Measurements from ENCODE around the gene PHLDA1.

Gene PHLDA1

DNA sequence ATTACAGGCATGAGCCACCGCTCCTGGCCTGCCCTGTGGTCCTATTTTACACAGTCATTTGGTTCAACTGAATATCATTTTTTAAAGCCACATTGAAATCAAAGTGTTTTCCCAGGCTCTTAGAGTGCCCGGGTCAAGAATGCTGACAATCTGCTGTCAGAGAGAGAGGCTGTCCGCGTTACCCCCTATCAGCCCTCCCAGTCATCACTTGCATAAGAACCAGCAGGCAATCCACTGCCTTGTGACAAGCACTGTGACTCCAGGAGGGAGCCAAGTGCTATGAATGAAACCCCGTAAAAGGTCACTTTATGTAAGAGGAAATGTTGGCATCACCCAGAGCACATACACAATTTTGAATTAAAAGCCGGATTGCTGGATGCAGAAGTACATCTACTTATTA, 13.5 kb downstream of the PHLDA1 start:
- no CpG with 5 or more reads among the region's 6 CpGs for WGBS (ENCODE audit: extremely low coverage, insufficient coverage, insufficient read length)
- Histone ChIP-seq H3K4me1 (ENCODE audit: control insufficient read depth in 1 of 2, insufficient read depth in 2 of 2, low read length in 2 of 2) (peaks cover 16 to 24% of the 10 kb centered on the region in 2 experiments), H2BK12ac (ENCODE audit: low read length) (peak overlapping the region; percentile 77), H2BK120ac (ENCODE audit: insufficient read depth, low read length, poor library complexity) (peak overlapping the region; percentile 63), H3K27me3 (ENCODE audit: insufficient read depth, low read length) (no peaks in the 10 kb centered on the region), H3K9ac (ENCODE audit: low read length) (no peak overlapping the region), H3K4me3 (ENCODE audit: low read depth, low read length) (no peak overlapping the region), H2AFZ (ENCODE audit: insufficient read depth, low read length, poor library complexity) (no peak overlapping the region), H4K91ac (ENCODE audit: low read depth, low read length) (no peak overlapping the region), H2AK5ac (ENCODE audit: low read length) (no peak overlapping the region), H3K18ac (ENCODE audit: low read length) (no peak overlapping the region), H3K27ac (ENCODE audit: low read depth, low read length) (peak overlapping the region; percentile 5), H4K8ac (ENCODE audit: low read depth, low read length) (no peak overlapping the region), H3K14ac (ENCODE audit: low read length) (no peak overlapping the region), H3K79me2 (ENCODE audit: control insufficient read depth, insufficient read depth, low read length, poor library complexity) (no peaks in the 10 kb centered on the region), H3K36me3 (ENCODE audit: control insufficient read depth in 1 of 2, insufficient read depth in 2 of 2, low read length in 2 of 2) (no peaks in the 10 kb centered on the region), H3K9me3 (ENCODE audit: insufficient read depth, low read depth, low read length) (peaks cover 1% of the 10 kb centered on the region), H3K79me1 (ENCODE audit: low read length) (peaks cover 20% of the 10 kb centered on the region), H3K23ac (ENCODE audit: low read length) (no peak overlapping the region), H4K12ac (ENCODE audit: low read depth, low read length) (no peak overlapping the region), H3K4ac (ENCODE audit: low read depth, low read length) (no peak overlapping the region), H3K4me2 (ENCODE audit: low read length) (no peak overlapping the region), H2BK5ac (ENCODE audit: low read depth, low read length, poor library complexity) (no peak overlapping the region)
- DNase-seq, result peak; percentile 68 to 77

DNA sequence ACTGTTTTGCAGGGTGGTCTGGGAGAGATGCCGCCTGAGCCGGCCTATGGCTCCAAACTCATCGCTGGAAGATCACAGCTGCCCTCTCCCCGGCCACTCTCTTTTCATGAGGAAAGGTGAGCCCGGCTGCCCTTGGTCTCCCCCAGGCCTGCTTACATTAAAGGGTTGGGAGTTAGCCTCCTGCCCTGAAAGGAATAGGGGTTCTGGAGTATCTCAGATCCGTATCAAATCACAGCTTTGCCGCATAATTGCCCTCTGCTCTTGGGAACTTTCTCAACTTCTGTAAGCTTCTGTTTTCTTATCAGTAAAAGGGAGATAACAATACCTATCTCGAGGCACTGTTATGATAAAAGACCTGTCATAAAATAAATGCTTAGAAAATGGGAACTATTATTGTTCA, 17.6 kb downstream of the PHLDA1 start:
- Histone ChIP-seq H3K4me2 (ENCODE audit: low read length) (peak overlapping the region; percentile 21), H3K27ac (ENCODE audit: low read depth, low read length) (no peak overlapping the region), H3K4me1 (ENCODE audit: control insufficient read depth in 1 of 2, insufficient read depth in 2 of 2, low read length in 2 of 2) (peaks cover 15 to 30% of the 10 kb centered on the region in 2 experiments), H4K91ac (ENCODE audit: low read depth, low read length) (no peak overlapping the region), H2BK120ac (ENCODE audit: insufficient read depth, low read length, poor library complexity) (no peak overlapping the region), H3K9ac (ENCODE audit: low read length) (no peak overlapping the region), H4K12ac (ENCODE audit: low read depth, low read length) (no peak overlapping the region), H3K79me2 (ENCODE audit: control insufficient read depth, insufficient read depth, low read length, poor library complexity) (no peaks in the 10 kb centered on the region), H2BK5ac (ENCODE audit: low read depth, low read length, poor library complexity) (no peak overlapping the region), H3K4ac (ENCODE audit: low read depth, low read length) (no peak overlapping the region), H3K79me1 (ENCODE audit: low read length) (peaks cover 21% of the 10 kb centered on the region), H3K9me3 (ENCODE audit: insufficient read depth, low read depth, low read length) (peaks cover 1% of the 10 kb centered on the region), H2AK5ac (ENCODE audit: low read length) (no peak overlapping the region), H4K8ac (ENCODE audit: low read depth, low read length) (no peak overlapping the region), H2AFZ (ENCODE audit: insufficient read depth, low read length, poor library complexity) (no peak overlapping the region), H3K4me3 (ENCODE audit: low read depth, low read length) (no peak overlapping the region), H2BK12ac (ENCODE audit: low read length) (no peak overlapping the region), H3K36me3 (ENCODE audit: control insufficient read depth in 1 of 2, insufficient read depth in 2 of 2, low read length in 2 of 2) (no peaks in the 10 kb centered on the region), H3K18ac (ENCODE audit: low read length) (no peak overlapping the region), H3K23ac (ENCODE audit: low read length) (no peak overlapping the region), H3K27me3 (ENCODE audit: insufficient read depth, low read length) (no peaks in the 10 kb centered on the region), H3K14ac (ENCODE audit: low read length) (no peak overlapping the region)
- DNase-seq, result no peak
- no CpG with 5 or more reads among the region's 8 CpGs for WGBS (ENCODE audit: extremely low coverage, insufficient coverage, insufficient read length)

DNA sequence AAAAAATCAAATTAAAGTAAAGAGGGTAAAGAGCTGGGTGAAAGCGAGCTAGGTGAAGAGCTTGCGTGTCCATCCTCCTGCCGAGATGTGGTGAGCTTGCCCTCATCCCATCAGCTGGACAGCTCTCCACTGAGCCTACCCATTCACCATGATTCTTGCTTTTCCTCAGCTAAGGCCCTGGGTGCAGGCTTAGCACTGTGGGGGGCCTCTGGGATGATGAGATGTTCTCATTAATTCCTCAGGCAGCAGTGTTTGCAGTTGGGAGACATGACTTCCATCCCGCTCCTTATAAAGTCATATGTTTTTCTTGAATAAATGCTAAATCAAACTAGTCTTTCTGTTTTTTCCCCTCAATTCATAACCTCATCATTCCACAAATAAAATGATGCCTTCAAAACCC, 18.0 kb downstream of the PHLDA1 start:
- no peak for DNase-seq
- Histone ChIP-seq H3K79me2 (ENCODE audit: control insufficient read depth, insufficient read depth, low read length, poor library complexity) (no peaks in the 10 kb centered on the region), H4K91ac (ENCODE audit: low read depth, low read length) (peak overlapping the region; percentile 67), H2BK5ac (ENCODE audit: low read depth, low read length, poor library complexity) (no peak overlapping the region), H3K27me3 (ENCODE audit: insufficient read depth, low read length) (no peaks in the 10 kb centered on the region), H3K4me3 (ENCODE audit: low read depth, low read length) (no peak overlapping the region), H3K18ac (ENCODE audit: low read length) (no peak overlapping the region), H3K79me1 (ENCODE audit: low read length) (peaks cover 21% of the 10 kb centered on the region), H3K4me1 (ENCODE audit: control insufficient read depth in 1 of 2, insufficient read depth in 2 of 2, low read length in 2 of 2) (peaks cover 15 to 30% of the 10 kb centered on the region in 2 experiments), H3K23ac (ENCODE audit: low read length) (no peak overlapping the region), H4K8ac (ENCODE audit: low read depth, low read length) (no peak overlapping the region), H3K4ac (ENCODE audit: low read depth, low read length) (no peak overlapping the region), H2BK12ac (ENCODE audit: low read length) (peak overlapping the region; percentile 41), H3K9ac (ENCODE audit: low read length) (no peak overlapping the region), H2BK120ac (ENCODE audit: insufficient read depth, low read length, poor library complexity) (peak overlapping the region; percentile 18), H3K9me3 (ENCODE audit: insufficient read depth, low read depth, low read length) (peaks cover 1% of the 10 kb centered on the region), H2AFZ (ENCODE audit: insufficient read depth, low read length, poor library complexity) (no peak overlapping the region), H4K12ac (ENCODE audit: low read depth, low read length) (no peak overlapping the region), H3K14ac (ENCODE audit: low read length) (peak overlapping the region; percentile 29), H3K27ac (ENCODE audit: low read depth, low read length) (peak overlapping the region; percentile 32), H2AK5ac (ENCODE audit: low read length) (peak overlapping the region; percentile 59), H3K4me2 (ENCODE audit: low read length) (peak overlapping the region; percentile 21), H3K36me3 (ENCODE audit: control insufficient read depth in 1 of 2, insufficient read depth in 2 of 2, low read length in 2 of 2) (no peaks in the 10 kb centered on the region)
- no CpG with 5 or more reads among the region's 4 CpGs for WGBS (ENCODE audit: extremely low coverage, insufficient coverage, insufficient read length)

DNA sequence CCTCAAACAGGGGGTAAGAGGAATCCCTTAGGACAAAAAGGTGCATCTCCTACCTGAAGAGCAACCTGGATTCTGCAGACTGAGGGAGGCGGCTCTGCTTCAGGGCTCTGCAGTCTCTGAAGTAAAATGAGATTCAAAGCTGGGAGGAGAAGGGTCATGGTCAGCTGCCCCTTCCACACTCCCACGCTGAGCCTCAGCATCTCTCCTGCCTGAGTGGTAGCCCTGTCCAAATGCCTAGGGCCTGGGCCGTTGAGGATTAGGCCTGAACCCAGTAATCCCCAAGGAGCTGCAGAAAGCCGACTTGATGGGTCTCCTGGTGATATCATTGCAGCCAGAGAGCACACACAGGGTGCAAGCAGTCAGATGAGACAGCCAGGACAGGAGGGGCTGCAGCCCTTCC, 18.9 kb downstream of the PHLDA1 start:
- no peak overlapping the region for H3K27ac ChIP-seq (ENCODE audit: low read depth, low read length)
- peaks cover 21% of the 10 kb centered on the region for H3K79me1 ChIP-seq (ENCODE audit: low read length)
- H3K9ac ChIP-seq (ENCODE audit: low read length), result no peak overlapping the region
- no peak overlapping the region for H4K8ac ChIP-seq (ENCODE audit: low read depth, low read length)
- H3K4me3 ChIP-seq (ENCODE audit: low read depth, low read length), result no peak overlapping the region
- no peak overlapping the region for H3K4ac ChIP-seq (ENCODE audit: low read depth, low read length)
- peak overlapping the region; percentile 86 for H2AK5ac ChIP-seq (ENCODE audit: low read length)
- peaks cover 11 to 26% of the 10 kb centered on the region in 2 experiments for H3K4me1 ChIP-seq (ENCODE audit: control insufficient read depth in 1 of 2, insufficient read depth in 2 of 2, low read length in 2 of 2)
- H3K36me3 ChIP-seq (ENCODE audit: control insufficient read depth in 1 of 2, insufficient read depth in 2 of 2, low read length in 2 of 2), result no peaks in the 10 kb centered on the region
- H3K9me3 ChIP-seq (ENCODE audit: insufficient read depth, low read depth, low read length), result peaks cover 1% of the 10 kb centered on the region
- no peak overlapping the region for H2AFZ ChIP-seq (ENCODE audit: insufficient read depth, low read length, poor library complexity)
- H3K27me3 ChIP-seq (ENCODE audit: insufficient read depth, low read length), result no peaks in the 10 kb centered on the region
- H3K4me2 ChIP-seq (ENCODE audit: low read length), result no peak overlapping the region
- no peak overlapping the region for H4K12ac ChIP-seq (ENCODE audit: low read depth, low read length)
- DNase-seq, result no peak
- peak overlapping the region; percentile 3 for H2BK5ac ChIP-seq (ENCODE audit: low read depth, low read length, poor library complexity)
- no peaks in the 10 kb centered on the region for H3K79me2 ChIP-seq (ENCODE audit: control insufficient read depth, insufficient read depth, low read length, poor library complexity)
- peak overlapping the region; percentile 58 for H4K91ac ChIP-seq (ENCODE audit: low read depth, low read length)
- peak overlapping the region; percentile 67 for H3K18ac ChIP-seq (ENCODE audit: low read length)
- H3K23ac ChIP-seq (ENCODE audit: low read length), result no peak overlapping the region
- H2BK12ac ChIP-seq (ENCODE audit: low read length), result peak overlapping the region; percentile 80
- H2BK120ac ChIP-seq (ENCODE audit: insufficient read depth, low read length, poor library complexity), result peak overlapping the region; percentile 8
- peak overlapping the region; percentile 11 for H3K14ac ChIP-seq (ENCODE audit: low read length)
- no CpG with 5 or more reads among the region's 4 CpGs for WGBS (ENCODE audit: extremely low coverage, insufficient coverage, insufficient read length)
